LNCaP clone FGC (cell line): Measurements from ENCODE around the gene KRTAP17-1.
"Not testable (repeated sequence)": the region's sequence is repeated elsewhere in the genome, so short reads cannot be mapped to it uniquely, and the experiment has no call there.

ENCODE experiments used
- DNase-seq: peaks from one replicate; pipeline ENCODE4 v3.0.0-alpha.2; 2011; ENCODE audit warnings: low read depth
- H3K4me3 ChIP-seq: 2 replicates; pipeline ENCODE4 v1.5.1; 2011; ENCODE audit warnings: mild to moderate bottlenecking, low read depth, low read length, control low read depth
- CTCF ChIP-seq: IDR thresholded peaks from 2 replicates; pipeline ENCODE4 v1.5.1; 2012; ENCODE audit warnings: mild to moderate bottlenecking; ENCODE audit not compliant: control insufficient read depth, insufficient read depth; ENCODE audit errors: extremely low read depth

Gene KRTAP17-1

GRCh38 chr17:41315204-41315794 is at the start of gene KRTAP17-1:
TSS of gene KRTAP17-1 (minus strand) at chr17:41315710. CDS start at chr17:41315650, 60 bp downstream.
- no peak within 1 kb of the TSS for H3K4me3 ChIP-seq
- no peak for TF ChIP-seq CTCF
- DNase-seq = no peak

- no peak for DNase-seq
- no peak overlapping the region for H3K4me3 ChIP-seq
These were observed 48.4 kb upstream of the KRTAP17-1 start for GRCh38 chr17:41363881-41364280.

GRCh38 chr17:41360296-41360995 is 44.9 kb upstream of the KRTAP17-1 start:
- H3K4me3 ChIP-seq = no peak overlapping the region
- DNase-seq = no peak
- TF ChIP-seq CTCF = no peak

More at GRCh38 chr17:41363881-41364280, 48.4 kb upstream of the KRTAP17-1 start:
- TF ChIP-seq CTCF = no peak

- no peak overlapping the region for H3K4me3 ChIP-seq
- no peak for DNase-seq
- no peak for TF ChIP-seq CTCF
These were observed 39.0 kb upstream of the KRTAP17-1 start for GRCh38 chr17:41354536-41354935.

- DNase-seq = no peak
- no peak for TF ChIP-seq CTCF
- H3K4me3 ChIP-seq = no peak overlapping the region
These were observed 37.3 kb upstream of the KRTAP17-1 start for GRCh38 chr17:41352597-41353366.

GRCh38 chr17:41351177-41351576 is 35.7 kb upstream of the KRTAP17-1 start:
- no peak overlapping the region for H3K4me3 ChIP-seq
- DNase-seq = no peak
- no peak for TF ChIP-seq CTCF

- not testable (repeated sequence) for H3K4me3 ChIP-seq, DNase-seq
These were observed 34.9 kb upstream of the KRTAP17-1 start, which contains the start of gene KRT33A for GRCh38 chr17:41350381-41350878. TSS of gene KRT33A (minus strand) at chr17:41350828. CDS start at chr17:41350767, 61 bp downstream.
